HepG2 (cell line): Measurements from ENCODE around the gene HTR1D. TPM values are rescaled to one million over a fixed set of nuclear protein-coding genes. Genes with fewer than 3 reads are reported as not detected.
A peak's percentile ranks its signal among the peaks of the same experiment; 100 is the strongest.

ENCODE experiments used
- AHDC1 ChIP-seq: sonication (generic); formaldehyde crosslinking; IDR thresholded peaks from 2 replicates; pipeline ENCODE4 v1.5.1; 2020; ENCODE audit warnings: mild to moderate bottlenecking, missing genetic modification reagents, borderline replicate concordance
- FOSL1 ChIP-seq: sonication (generic); formaldehyde crosslinking; IDR thresholded peaks from 2 replicates; pipeline ENCODE4 v1.9.0; 2021; ENCODE audit warnings: missing genetic modification reagents, borderline replicate concordance
- GATAD2A ChIP-seq: IDR thresholded peaks from 2 replicates; pipeline ENCODE4 v1.6.1; 2016
- HINFP ChIP-seq: sonication (generic); formaldehyde crosslinking; IDR thresholded peaks from 2 replicates; pipeline ENCODE4 v1.4.0; 2020; ENCODE audit warnings: low read depth, mild to moderate bottlenecking, missing genetic modification reagents
- IRF1 ChIP-seq: sonication (generic); formaldehyde crosslinking; IDR thresholded peaks from 2 replicates; pipeline ENCODE4 v1.4.0; 2020; ENCODE audit warnings: low read depth, mild to moderate bottlenecking, missing genetic modification reagents
- JUND ChIP-seq: sonication (generic); formaldehyde crosslinking; IDR thresholded peaks from 2 replicates; pipeline ENCODE4 v1.8.0; 2022; ENCODE audit warnings: mild to moderate bottlenecking, missing genetic modification reagents
- MTF2 ChIP-seq: sonication (generic); formaldehyde crosslinking; IDR thresholded peaks from 2 replicates; pipeline ENCODE4 v1.5.0; 2020; ENCODE audit warnings: missing genetic modification reagents, borderline replicate concordance
- NBN ChIP-seq: fragments of 450-650 bp; conservative IDR thresholded peaks from 2 replicates; pipeline ENCODE4 v1.6.1; 2017
- NFE2L2 ChIP-seq: fragments of 150-350 bp; IDR thresholded peaks from 2 replicates; pipeline ENCODE4 v1.6.1; 2014; ENCODE audit warnings: low read length
- NFIC ChIP-seq: IDR thresholded peaks from 2 replicates; pipeline ENCODE4 v1.6.1; 2012; ENCODE audit warnings: mild to moderate bottlenecking, low read length, inconsistent platforms
- NFRKB ChIP-seq: fragments of 450-650 bp; IDR thresholded peaks from 2 replicates; pipeline ENCODE4 v1.6.1; 2017
- PAX8 ChIP-seq: sonication (generic); formaldehyde crosslinking; IDR thresholded peaks from 2 replicates; pipeline ENCODE4 v1.8.0; 2022; ENCODE audit warnings: mild to moderate bottlenecking, missing genetic modification reagents, borderline replicate concordance
- PHF5A ChIP-seq: IDR thresholded peaks from one replicate; pipeline ENCODE4 v1.6.1; 2018; ENCODE audit warnings: low read depth, missing genetic modification reagents; ENCODE audit not compliant: unreplicated experiment
- PTBP1 ChIP-seq: fragments of 200-400 bp; formaldehyde crosslinking; IDR thresholded peaks from 2 replicates; pipeline ENCODE4 v1.6.1; 2018; ENCODE audit warnings: low read length, low read depth; ENCODE audit not compliant: poor library complexity, severe bottlenecking
- SMARCC2 ChIP-seq: fragments of 450-650 bp; IDR thresholded peaks from 2 replicates; pipeline ENCODE4 v1.6.1; 2017; ENCODE audit warnings: antibody characterized with exemption, mild to moderate bottlenecking
- SP140L ChIP-seq: sonication (generic); formaldehyde crosslinking; IDR thresholded peaks from 2 replicates; pipeline ENCODE4 v1.4.0; 2020; ENCODE audit warnings: missing genetic modification reagents, borderline replicate concordance
- TBX2 ChIP-seq: sonication (generic); formaldehyde crosslinking; IDR thresholded peaks from 2 replicates; pipeline ENCODE4 v1.5.0; 2020; ENCODE audit warnings: missing genetic modification reagents, mild to moderate bottlenecking, borderline replicate concordance
- TEAD3 ChIP-seq: optimal IDR thresholded peaks from 2 replicates; pipeline ENCODE3; 2016; ENCODE audit warnings: borderline replicate concordance
- ZNF180 ChIP-seq: sonication (generic); formaldehyde crosslinking; IDR thresholded peaks from 2 replicates; pipeline ENCODE4 v1.4.0; 2020; ENCODE audit warnings: low read depth, missing genetic modification reagents, borderline replicate concordance
- ZNF33B ChIP-seq: sonication (generic); formaldehyde crosslinking; IDR thresholded peaks from 2 replicates; pipeline ENCODE4 v1.5.1; 2020; ENCODE audit warnings: mild to moderate bottlenecking, missing genetic modification reagents
- ZNF451 ChIP-seq: sonication (generic); formaldehyde crosslinking; IDR thresholded peaks from 2 replicates; pipeline ENCODE4 v1.5.0; 2020; ENCODE audit warnings: mild to moderate bottlenecking, missing genetic modification reagents
- ZNF562 ChIP-seq: sonication (generic); formaldehyde crosslinking; IDR thresholded peaks from 2 replicates; pipeline ENCODE4 v1.8.0; 2022; ENCODE audit warnings: missing genetic modification reagents, borderline replicate concordance
- polyA plus RNA-seq, 8 experiments: library from polyadenylated mRNA; depleted of rRNA in 3 of 8; stranded (reverse) in 7 of 8; unstranded in 1 of 8; fragments of >200 nt; fragmentation: Illumina TruSeq in 4 of 8; extraction: Trizol in 4 of 8; gene quantifications; 2 replicates each; pipeline versions ENCODE4 v1.2.1 to v1.2.3, GENCODE V29; 2011 to 2016; ENCODE audit warnings: low read depth in 4 of 8, missing spikeins in 1 of 8, mixed read lengths in 1 of 8; ENCODE audit not compliant: insufficient read depth in 1 of 8
- total RNA-seq, 5 experiments: library from RNA; depleted of rRNA; stranded (reverse); fragments of >200 nt; fragmentation: Illumina TruSeq; extraction: Trizol; gene quantifications; 2 replicates each; pipeline ENCODE4 v1.2.3, GENCODE V29; 2016; ENCODE audit warnings: low read depth in 1 of 5
- TF ChIP-seq, protein P1 (sequence below): sonication (generic); formaldehyde crosslinking; IDR thresholded peaks from 2 replicates; pipeline ENCODE4 v1.5.1; 2020; ENCODE audit warnings: missing genetic modification reagents, mild to moderate bottlenecking, borderline replicate concordance

Gene HTR1D
- total and polyA plus RNA-seq, 2 of the 13 experiments (the other 11 are each of a cell fraction or from before 2014, with no cell fraction given), result 0.04 to 0.07 TPM

DNA sequence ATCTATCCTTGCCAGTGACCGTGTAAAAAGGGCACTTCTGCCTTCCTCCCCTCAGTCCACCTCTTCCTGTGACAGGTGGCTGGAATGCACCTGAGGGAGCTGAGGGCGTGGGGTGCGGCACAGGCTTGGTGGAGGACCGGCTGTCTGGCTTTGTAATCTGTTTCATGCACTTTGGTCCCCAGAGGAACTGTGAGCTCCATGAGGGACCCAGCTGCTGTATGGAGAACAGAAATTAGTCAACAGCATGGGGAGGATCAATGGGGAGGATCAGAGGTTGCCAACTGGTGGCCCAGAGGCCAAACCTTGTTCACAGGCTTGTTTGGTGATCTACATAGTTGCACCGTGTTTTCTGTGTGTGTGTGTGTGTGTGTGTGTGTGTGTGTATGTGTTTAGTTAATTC lies 29.7 kb downstream of the HTR1D start (continued):
- TF ChIP-seq, protein P1, sequence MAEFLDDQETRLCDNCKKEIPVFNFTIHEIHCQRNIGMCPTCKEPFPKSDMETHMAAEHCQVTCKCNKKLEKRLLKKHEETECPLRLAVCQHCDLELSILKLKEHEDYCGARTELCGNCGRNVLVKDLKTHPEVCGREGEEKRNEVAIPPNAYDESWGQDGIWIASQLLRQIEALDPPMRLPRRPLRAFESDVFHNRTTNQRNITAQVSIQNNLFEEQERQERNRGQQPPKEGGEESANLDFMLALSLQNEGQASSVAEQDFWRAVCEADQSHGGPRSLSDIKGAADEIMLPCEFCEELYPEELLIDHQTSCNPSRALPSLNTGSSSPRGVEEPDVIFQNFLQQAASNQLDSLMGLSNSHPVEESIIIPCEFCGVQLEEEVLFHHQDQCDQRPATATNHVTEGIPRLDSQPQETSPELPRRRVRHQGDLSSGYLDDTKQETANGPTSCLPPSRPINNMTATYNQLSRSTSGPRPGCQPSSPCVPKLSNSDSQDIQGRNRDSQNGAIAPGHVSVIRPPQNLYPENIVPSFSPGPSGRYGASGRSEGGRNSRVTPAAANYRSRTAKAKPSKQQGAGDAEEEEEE (CRISPR knock-in tag), result no peak
- no peak for TF ChIP-seq NFRKB
- no peak for TF ChIP-seq MTF2 (CRISPR knock-in tag)
- no peak for TF ChIP-seq ZNF562 (CRISPR knock-in tag)
- peak; percentile 74; the same call in 1 of the 2 replicates for TF ChIP-seq ZNF451 (CRISPR knock-in tag)
- peak; percentile 86; the same call in 1 of the 2 replicates for TF ChIP-seq TBX2 (CRISPR knock-in tag)
- peak; percentile 75 for TF ChIP-seq PHF5A (CRISPR knock-in tag)
- peak; percentile 60 for TF ChIP-seq JUND (CRISPR knock-in tag)
- no peak for TF ChIP-seq PAX8 (CRISPR knock-in tag)
- TF ChIP-seq PTBP1, result no peak
- 0 out of 2 replicates have a peak, but pooled peaks have one; percentile 35 for TF ChIP-seq HINFP
- TF ChIP-seq FOSL1 (CRISPR knock-in tag), result no peak
- TF ChIP-seq NFE2L2, result no peak
- TF ChIP-seq AHDC1 (CRISPR knock-in tag), result peak; percentile 83
- no peak for TF ChIP-seq SP140L (CRISPR knock-in tag)
- no peak for TF ChIP-seq IRF1 (CRISPR knock-in tag)
- peak; percentile 97 for TF ChIP-seq TEAD3 (CRISPR knock-in tag)
- no peak for TF ChIP-seq ZNF180 (CRISPR knock-in tag)
- no peak for TF ChIP-seq SMARCC2
- TF ChIP-seq GATAD2A, result peak; percentile 84
- TF ChIP-seq NBN, result no peak
- no peak for TF ChIP-seq ZNF33B (CRISPR knock-in tag)
- TF ChIP-seq NFIC, result no peak
